MCF 10A (cell line): ENCODE data around the gene CILP2. TPM values are rescaled to one million over a fixed set of nuclear protein-coding genes. Genes with fewer than 3 reads are reported as not detected.

Experiments
- BruUV-seq: library from RNA; stranded (reverse); fragments of 400-500 nt; replicated peaks from 2 replicates; lab custom pipeline; 2021; lab: Mats Ljungman, UMichigan
- CTCF ChIA-PET: fragments of 300-600 bp; sonication (Branson Sonifier 250); formaldehyde crosslinking; extraction: SDS; loops from one replicate; lab custom pipeline; 2021; ENCODE audit warnings: antibody characterized with exemption, inconsistent platforms; lab: Yijun Ruan, JAX
- POLR2A ChIA-PET: fragments of 300-600, 350-650 bp; sonication (Branson Sonifier 250); formaldehyde crosslinking; extraction: SDS; loops from one replicate; lab custom pipeline; 2020; ENCODE audit warnings: antibody characterized with exemption, inconsistent platforms; lab: Yijun Ruan, JAX
- DNase-seq: peaks from one replicate; pipeline ENCODE4 v3.0.0-alpha.2; 2018; ENCODE audit not compliant: unreplicated experiment
- H3K27ac Mint-ChIP-seq: one replicate; pipeline ENCODE4 v1.8.0; 2022; ENCODE audit warnings: mild to moderate bottlenecking, low read depth, mixed read lengths; ENCODE audit not compliant: unreplicated experiment
- H3K27me3 Mint-ChIP-seq: one replicate; pipeline ENCODE4 v1.8.0; 2022; ENCODE audit warnings: mixed read lengths; ENCODE audit not compliant: insufficient read depth, unreplicated experiment
- H3K36me3 Mint-ChIP-seq: one replicate; pipeline ENCODE4 v1.8.0; 2022; ENCODE audit warnings: mild to moderate bottlenecking, moderate library complexity, mixed read lengths; ENCODE audit not compliant: insufficient read depth, unreplicated experiment
- H3K4me1 Mint-ChIP-seq: one replicate; pipeline ENCODE4 v1.8.0; 2022; ENCODE audit warnings: mixed read lengths; ENCODE audit not compliant: insufficient read depth, unreplicated experiment
- H3K4me3 Mint-ChIP-seq: one replicate; pipeline ENCODE4 v1.8.0; 2022; ENCODE audit warnings: mild to moderate bottlenecking, moderate library complexity, mixed read lengths; ENCODE audit not compliant: unreplicated experiment
- H3K9me3 Mint-ChIP-seq: one replicate; pipeline ENCODE4 v1.8.0; 2022; ENCODE audit warnings: mixed read lengths; ENCODE audit not compliant: unreplicated experiment
- intact Hi-C: fragments of 100-400 bp; cut with micrococcal nuclease; formaldehyde crosslinking; loops from 2 replicates; pipeline ENCODE4 v1.14.1; 2022
- total RNA-seq: library from RNA; stranded (reverse); gene quantifications from 2 replicates; pipeline ENCODE4 v1.2.3, GENCODE V29; 2022
- TF ChIP-seq, protein P1 (sequence below): fragments of 200-600 bp; IDR thresholded peaks from one replicate; pipeline ENCODE4 v1.8.0; 2022; ENCODE audit warnings: antibody characterized with exemption, mild to moderate bottlenecking; ENCODE audit not compliant: unreplicated experiment

The CILP2 gene
- total RNA-seq, 1 experiment from 2014 or later, result 0.12 TPM

DNA sequence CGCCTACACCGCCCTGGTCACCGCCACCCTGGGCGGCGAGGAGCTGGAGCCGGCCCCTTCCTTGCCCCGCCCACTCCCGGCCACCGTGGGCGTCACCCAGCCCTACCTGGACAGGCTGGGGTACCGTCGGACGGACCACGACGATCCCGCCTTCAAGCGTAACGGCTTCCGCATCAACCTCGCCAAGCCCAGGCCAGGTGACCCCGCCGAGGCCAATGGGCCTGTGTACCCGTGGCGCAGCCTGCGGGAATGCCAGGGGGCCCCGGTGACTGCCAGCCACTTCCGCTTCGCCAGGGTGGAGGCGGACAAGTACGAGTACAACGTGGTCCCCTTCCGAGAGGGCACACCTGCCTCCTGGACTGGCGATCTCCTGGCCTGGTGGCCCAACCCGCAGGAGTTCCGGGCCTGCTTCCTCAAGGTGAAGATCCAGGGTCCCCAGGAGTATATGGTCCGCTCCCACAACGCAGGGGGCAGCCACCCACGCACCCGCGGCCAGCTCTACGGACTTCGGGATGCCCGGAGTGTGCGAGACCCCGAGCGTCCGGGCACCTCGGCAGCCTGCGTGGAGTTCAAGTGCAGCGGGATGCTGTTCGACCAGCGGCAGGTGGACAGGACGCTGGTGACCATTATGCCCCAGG, 7.0 kb downstream of the CILP2 start:
- DNase-seq, result no peak
- no TSS peak for BruUV-seq
- CTCF ChIA-PET, result interaction anchor here (0.7 to 2.2 kb wide), 2 partner anchors 8 to 13 kb away, joined by 3 to 11 read pairs; no protein-coding TSS in a partner anchor
- peaks cover 6% of the 10 kb centered on the region for H3K4me1 Mint-ChIP-seq
- H3K36me3 Mint-ChIP-seq, result no peaks in the 10 kb centered on the region
- H3K4me3 Mint-ChIP-seq, result no peak overlapping the region
- TF ChIP-seq, protein P1, sequence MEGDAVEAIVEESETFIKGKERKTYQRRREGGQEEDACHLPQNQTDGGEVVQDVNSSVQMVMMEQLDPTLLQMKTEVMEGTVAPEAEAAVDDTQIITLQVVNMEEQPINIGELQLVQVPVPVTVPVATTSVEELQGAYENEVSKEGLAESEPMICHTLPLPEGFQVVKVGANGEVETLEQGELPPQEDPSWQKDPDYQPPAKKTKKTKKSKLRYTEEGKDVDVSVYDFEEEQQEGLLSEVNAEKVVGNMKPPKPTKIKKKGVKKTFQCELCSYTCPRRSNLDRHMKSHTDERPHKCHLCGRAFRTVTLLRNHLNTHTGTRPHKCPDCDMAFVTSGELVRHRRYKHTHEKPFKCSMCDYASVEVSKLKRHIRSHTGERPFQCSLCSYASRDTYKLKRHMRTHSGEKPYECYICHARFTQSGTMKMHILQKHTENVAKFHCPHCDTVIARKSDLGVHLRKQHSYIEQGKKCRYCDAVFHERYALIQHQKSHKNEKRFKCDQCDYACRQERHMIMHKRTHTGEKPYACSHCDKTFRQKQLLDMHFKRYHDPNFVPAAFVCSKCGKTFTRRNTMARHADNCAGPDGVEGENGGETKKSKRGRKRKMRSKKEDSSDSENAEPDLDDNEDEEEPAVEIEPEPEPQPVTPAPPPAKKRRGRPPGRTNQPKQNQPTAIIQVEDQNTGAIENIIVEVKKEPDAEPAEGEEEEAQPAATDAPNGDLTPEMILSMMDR, result no peak
- intact Hi-C loops, result no loop called here
- no peaks in the 10 kb centered on the region for H3K9me3 Mint-ChIP-seq
- H3K27me3 Mint-ChIP-seq, result no peaks in the 10 kb centered on the region
- POLR2A ChIA-PET, result no interaction called here
- no peak overlapping the region for H3K27ac Mint-ChIP-seq

DNA sequence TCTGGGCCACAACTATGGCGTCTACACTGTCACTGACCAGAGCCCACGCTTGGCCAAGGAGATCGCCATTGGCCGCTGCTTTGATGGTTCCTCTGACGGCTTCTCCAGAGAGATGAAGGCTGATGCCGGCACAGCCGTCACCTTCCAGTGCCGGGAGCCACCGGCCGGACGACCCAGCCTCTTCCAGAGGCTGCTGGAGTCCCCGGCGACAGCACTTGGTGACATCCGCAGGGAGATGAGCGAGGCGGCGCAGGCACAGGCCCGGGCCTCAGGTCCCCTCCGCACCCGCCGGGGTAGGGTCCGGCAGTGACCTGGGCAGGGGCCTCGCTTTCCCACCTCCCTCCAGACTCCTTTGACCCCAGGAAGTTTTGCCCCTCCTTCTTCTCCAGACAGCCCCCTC, 7.6 kb downstream of the CILP2 start:
- TF ChIP-seq, protein P1, result no peak
- intact Hi-C loops, result no loop called here
- H3K27ac Mint-ChIP-seq, result no peak overlapping the region
- no peaks in the 10 kb centered on the region for H3K27me3 Mint-ChIP-seq
- H3K4me1 Mint-ChIP-seq, result peaks cover 6% of the 10 kb centered on the region
- H3K4me3 Mint-ChIP-seq, result no peak overlapping the region
- CTCF ChIA-PET, result interaction anchor here (0.5 to 0.7 kb wide), 2 partner anchors 10 to 98 kb away, joined by 3 to 4 read pairs; partner anchors contain the start of gene GMIP
- POLR2A ChIA-PET, result no interaction called here
- no TSS peak for BruUV-seq
- no peaks in the 10 kb centered on the region for H3K9me3 Mint-ChIP-seq
- no peak for DNase-seq
- H3K36me3 Mint-ChIP-seq, result no peaks in the 10 kb centered on the region

DNA sequence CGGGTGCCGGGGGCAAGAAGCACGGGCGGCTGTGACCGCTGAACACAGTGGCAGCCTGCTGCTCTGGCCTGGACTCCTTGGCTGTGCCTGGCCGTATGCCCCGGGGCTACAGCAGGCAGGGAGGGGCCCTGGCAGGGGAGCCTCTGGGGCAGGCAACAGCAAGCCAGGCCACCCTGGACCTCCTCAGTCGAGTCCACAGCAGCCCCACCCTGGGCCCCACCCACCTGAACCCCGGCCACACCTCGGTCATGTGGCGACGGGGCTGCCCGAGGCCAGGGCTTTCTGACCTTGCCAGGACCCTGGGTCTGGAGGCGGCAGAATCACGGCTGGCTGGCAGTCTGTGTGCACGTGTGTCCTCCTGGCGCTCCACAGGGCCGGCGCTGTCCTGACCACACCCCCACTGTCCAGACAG, 8.7 kb downstream of the CILP2 start:
- Mint-ChIP-seq H3K27ac (no peak overlapping the region), H3K4me1 (peaks cover 6% of the 10 kb centered on the region), H3K9me3 (no peaks in the 10 kb centered on the region), H3K27me3 (no peaks in the 10 kb centered on the region), H3K4me3 (no peak overlapping the region), H3K36me3 (no peaks in the 10 kb centered on the region)
- TF ChIP-seq, protein P1, result no peak
- ChIA-PET POLR2A (no interaction called here), CTCF (interaction anchor here (0.5 to 1.6 kb wide), 5 partner anchors 15 to 97 kb away, joined by 3 to 13 read pairs (median 5); partner anchors contain the start of gene GMIP)
- intact Hi-C loops, result no loop called here
- no TSS peak for BruUV-seq
- no peak for DNase-seq

DNA sequence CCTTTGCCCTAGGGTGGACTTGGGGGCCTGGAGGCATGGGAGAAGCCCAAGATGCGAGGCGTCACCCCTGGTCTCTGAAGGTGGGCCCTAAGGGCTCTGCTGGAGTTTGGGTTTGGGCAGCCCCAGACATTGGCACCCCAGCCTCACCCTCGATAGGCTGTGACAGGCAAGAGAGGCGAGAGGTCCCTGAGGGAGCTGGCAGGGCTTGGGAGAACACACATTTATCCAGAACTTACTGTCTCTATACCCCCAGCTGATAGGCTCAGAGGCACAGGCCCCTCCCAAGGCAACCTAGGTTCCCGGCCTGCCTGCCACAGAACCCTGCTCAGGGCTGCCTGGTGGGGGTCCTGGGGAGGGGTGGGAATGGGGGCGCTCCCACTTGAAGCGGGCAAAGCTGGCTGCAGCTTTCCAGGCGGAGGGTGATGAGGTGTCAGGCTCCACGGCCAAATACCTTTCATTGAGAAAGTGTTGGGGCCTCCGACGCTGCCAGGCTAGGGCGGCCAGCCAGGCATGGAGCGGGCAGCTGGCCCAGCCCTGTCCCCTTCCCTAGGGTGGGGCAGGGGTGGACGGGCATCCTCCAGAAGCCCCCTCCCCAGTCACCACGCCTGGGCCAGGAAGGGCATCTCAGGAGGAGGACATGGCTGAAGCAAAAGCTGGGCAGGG, 9.7 kb downstream of the CILP2 start:
- intact Hi-C loops, result no loop called here
- H3K4me1 Mint-ChIP-seq, result peaks cover 6% of the 10 kb centered on the region
- H3K4me3 Mint-ChIP-seq, result no peak overlapping the region
- no peaks in the 10 kb centered on the region for H3K9me3 Mint-ChIP-seq
- CTCF ChIA-PET, result interaction anchor here (0.5 to 1.6 kb wide), 8 partner anchors 16 to 1215 kb away, joined by 3 to 13 read pairs (median 4); partner anchors contain the start of gene GMIP
- TF ChIP-seq, protein P1, result no peak
- no peak overlapping the region for H3K27ac Mint-ChIP-seq
- no peak for DNase-seq
- no TSS peak for BruUV-seq
- no peaks in the 10 kb centered on the region for H3K36me3 Mint-ChIP-seq
- POLR2A ChIA-PET, result interaction anchor here (1.5 kb wide), 1 partner anchor 81 kb away, joined by 4 read pairs; no protein-coding TSS in a partner anchor
- H3K27me3 Mint-ChIP-seq, result no peaks in the 10 kb centered on the region
